Measurements from ENCODE around the gene RSPO1.

The RSPO1 gene

GRCh38 chr1:37633040-37633937, 1.4 kb downstream of the RSPO1 start:
- Histone ChIP-seq H3K23ac (ENCODE audit: low read length) (no peak overlapping the region), H4K12ac (ENCODE audit: low read depth, low read length) (no peak overlapping the region), H3K4ac (ENCODE audit: low read depth, low read length) (no peak overlapping the region), H3K27ac (ENCODE audit: low read depth, low read length) (no peak overlapping the region), H2BK12ac (ENCODE audit: low read length) (no peak overlapping the region), H3K18ac (ENCODE audit: low read length) (no peak overlapping the region), H3K9ac (ENCODE audit: low read length) (no peak overlapping the region), H3K9me3 (ENCODE audit: insufficient read depth, low read depth, low read length) (peaks cover 8% of the 10 kb centered on the region), H3K4me3 (ENCODE audit: low read depth, low read length) (no peak overlapping the region), H2AFZ (ENCODE audit: insufficient read depth, low read length, poor library complexity) (no peak overlapping the region), H3K14ac (ENCODE audit: low read length) (no peak overlapping the region), H2BK5ac (ENCODE audit: low read depth, low read length, poor library complexity) (no peak overlapping the region), H3K27me3 (ENCODE audit: insufficient read depth, low read length) (peaks cover 67% of the 10 kb centered on the region), H3K4me1 (ENCODE audit: control insufficient read depth in 1 of 2, insufficient read depth in 2 of 2, low read length in 2 of 2) (peaks cover 0 to 5% of the 10 kb centered on the region in 2 experiments), H2AK5ac (ENCODE audit: low read length) (no peak overlapping the region), H4K8ac (ENCODE audit: low read depth, low read length) (no peak overlapping the region), H3K79me1 (ENCODE audit: low read length) (no peaks in the 10 kb centered on the region), H4K91ac (ENCODE audit: low read depth, low read length) (no peak overlapping the region), H3K79me2 (ENCODE audit: control insufficient read depth, insufficient read depth, low read length, poor library complexity) (no peaks in the 10 kb centered on the region), H3K4me2 (ENCODE audit: low read length) (no peak overlapping the region), H3K36me3 (ENCODE audit: control insufficient read depth in 1 of 2, insufficient read depth in 2 of 2, low read length in 2 of 2) (no peaks in the 10 kb centered on the region), H2BK120ac (ENCODE audit: insufficient read depth, low read length, poor library complexity) (no peak overlapping the region)
- no peak for DNase-seq
- WGBS (ENCODE audit: extremely low coverage, insufficient coverage, insufficient read length): no CpG with 5 or more reads among the region's 31 CpGs

- WGBS (ENCODE audit: extremely low coverage, insufficient coverage, insufficient read length): no CpG with 5 or more reads among the region's 5 CpGs
- no peak overlapping the region for H2BK120ac ChIP-seq (ENCODE audit: insufficient read depth, low read length, poor library complexity)
- no peak overlapping the region for H2AK5ac ChIP-seq (ENCODE audit: low read length)
Measured at GRCh38 chr1:37631036-37631435, 3.7 kb downstream of the RSPO1 start.

GRCh38 chr1:37630426-37631028, 4.2 kb downstream of the RSPO1 start:
- H3K4me2 ChIP-seq (ENCODE audit: low read length): no peak overlapping the region
- WGBS (ENCODE audit: extremely low coverage, insufficient coverage, insufficient read length): no CpG with 5 or more reads among the region's 15 CpGs
- H3K4ac ChIP-seq (ENCODE audit: low read depth, low read length): no peak overlapping the region
- H3K79me2 ChIP-seq (ENCODE audit: control insufficient read depth, insufficient read depth, low read length, poor library complexity): no peaks in the 10 kb centered on the region
- H3K4me3 ChIP-seq (ENCODE audit: low read depth, low read length): no peak overlapping the region
- no peak overlapping the region for H2BK5ac ChIP-seq (ENCODE audit: low read depth, low read length, poor library complexity)
- H2BK12ac ChIP-seq (ENCODE audit: low read length): no peak overlapping the region
- peaks cover 0 to 5% of the 10 kb centered on the region in 2 experiments for H3K4me1 ChIP-seq (ENCODE audit: control insufficient read depth in 1 of 2, insufficient read depth in 2 of 2, low read length in 2 of 2)
- no peaks in the 10 kb centered on the region for H3K36me3 ChIP-seq (ENCODE audit: control insufficient read depth in 1 of 2, insufficient read depth in 2 of 2, low read length in 2 of 2)
- no peaks in the 10 kb centered on the region for H3K79me1 ChIP-seq (ENCODE audit: low read length)
- no peak overlapping the region for H4K8ac ChIP-seq (ENCODE audit: low read depth, low read length)
- peaks cover 8% of the 10 kb centered on the region for H3K9me3 ChIP-seq (ENCODE audit: insufficient read depth, low read depth, low read length)
- H3K18ac ChIP-seq (ENCODE audit: low read length): no peak overlapping the region
- H3K9ac ChIP-seq (ENCODE audit: low read length): no peak overlapping the region
- no peak overlapping the region for H4K12ac ChIP-seq (ENCODE audit: low read depth, low read length)
- peaks cover 58% of the 10 kb centered on the region for H3K27me3 ChIP-seq (ENCODE audit: insufficient read depth, low read length)
- no peak overlapping the region for H4K91ac ChIP-seq (ENCODE audit: low read depth, low read length)
- H3K27ac ChIP-seq (ENCODE audit: low read depth, low read length): no peak overlapping the region
- no peak overlapping the region for H2AK5ac ChIP-seq (ENCODE audit: low read length)
- no peak overlapping the region for H3K14ac ChIP-seq (ENCODE audit: low read length)
- no peak overlapping the region for H2BK120ac ChIP-seq (ENCODE audit: insufficient read depth, low read length, poor library complexity)
- DNase-seq: no peak
- H2AFZ ChIP-seq (ENCODE audit: insufficient read depth, low read length, poor library complexity): no peak overlapping the region
- no peak overlapping the region for H3K23ac ChIP-seq (ENCODE audit: low read length)

More at GRCh38 chr1:37631036-37631435, 3.7 kb downstream of the RSPO1 start:
- Histone ChIP-seq H3K9ac (ENCODE audit: low read length) (no peak overlapping the region), H3K36me3 (ENCODE audit: control insufficient read depth in 1 of 2, insufficient read depth in 2 of 2, low read length in 2 of 2) (no peaks in the 10 kb centered on the region), H2AFZ (ENCODE audit: insufficient read depth, low read length, poor library complexity) (no peak overlapping the region), H4K91ac (ENCODE audit: low read depth, low read length) (no peak overlapping the region), H3K27me3 (ENCODE audit: insufficient read depth, low read length) (peaks cover 63% of the 10 kb centered on the region), H3K18ac (ENCODE audit: low read length) (no peak overlapping the region), H3K9me3 (ENCODE audit: insufficient read depth, low read depth, low read length) (peaks cover 8% of the 10 kb centered on the region), H3K4me1 (ENCODE audit: control insufficient read depth in 1 of 2, insufficient read depth in 2 of 2, low read length in 2 of 2) (peaks cover 0 to 5% of the 10 kb centered on the region in 2 experiments), H3K14ac (ENCODE audit: low read length) (no peak overlapping the region), H3K4me3 (ENCODE audit: low read depth, low read length) (no peak overlapping the region), H4K12ac (ENCODE audit: low read depth, low read length) (no peak overlapping the region), H2BK12ac (ENCODE audit: low read length) (no peak overlapping the region), H3K4ac (ENCODE audit: low read depth, low read length) (no peak overlapping the region), H3K27ac (ENCODE audit: low read depth, low read length) (no peak overlapping the region), H3K4me2 (ENCODE audit: low read length) (no peak overlapping the region), H3K79me2 (ENCODE audit: control insufficient read depth, insufficient read depth, low read length, poor library complexity) (no peaks in the 10 kb centered on the region), H4K8ac (ENCODE audit: low read depth, low read length) (no peak overlapping the region), H3K23ac (ENCODE audit: low read length) (no peak overlapping the region), H3K79me1 (ENCODE audit: low read length) (no peaks in the 10 kb centered on the region), H2BK5ac (ENCODE audit: low read depth, low read length, poor library complexity) (no peak overlapping the region)
- DNase-seq: no peak

GRCh38 chr1:37629726-37630425, 4.8 kb downstream of the RSPO1 start:
- no CpG with 5 or more reads among the region's 7 CpGs for WGBS (ENCODE audit: extremely low coverage, insufficient coverage, insufficient read length)

More at GRCh38 chr1:37629726-37630425, 4.8 kb downstream of the RSPO1 start:
- no peaks in the 10 kb centered on the region for H3K36me3 ChIP-seq (ENCODE audit: control insufficient read depth in 1 of 2, insufficient read depth in 2 of 2, low read length in 2 of 2)
- H3K9me3 ChIP-seq (ENCODE audit: insufficient read depth, low read depth, low read length): peaks cover 8% of the 10 kb centered on the region
- no peaks in the 10 kb centered on the region for H3K79me2 ChIP-seq (ENCODE audit: control insufficient read depth, insufficient read depth, low read length, poor library complexity)
- H3K27ac ChIP-seq (ENCODE audit: low read depth, low read length): no peak overlapping the region
- no peak overlapping the region for H4K12ac ChIP-seq (ENCODE audit: low read depth, low read length)
- no peak overlapping the region for H2BK5ac ChIP-seq (ENCODE audit: low read depth, low read length, poor library complexity)
- no peak overlapping the region for H2AFZ ChIP-seq (ENCODE audit: insufficient read depth, low read length, poor library complexity)
- no peak overlapping the region for H3K23ac ChIP-seq (ENCODE audit: low read length)
- no peak overlapping the region for H2BK12ac ChIP-seq (ENCODE audit: low read length)
- no peak overlapping the region for H2BK120ac ChIP-seq (ENCODE audit: insufficient read depth, low read length, poor library complexity)
- H3K79me1 ChIP-seq (ENCODE audit: low read length): no peaks in the 10 kb centered on the region
- H3K4ac ChIP-seq (ENCODE audit: low read depth, low read length): no peak overlapping the region
- H2AK5ac ChIP-seq (ENCODE audit: low read length): no peak overlapping the region
- H3K18ac ChIP-seq (ENCODE audit: low read length): no peak overlapping the region
- peaks cover 0 to 5% of the 10 kb centered on the region in 2 experiments for H3K4me1 ChIP-seq (ENCODE audit: control insufficient read depth in 1 of 2, insufficient read depth in 2 of 2, low read length in 2 of 2)
- no peak overlapping the region for H4K91ac ChIP-seq (ENCODE audit: low read depth, low read length)
- no peak for DNase-seq
- peaks cover 52% of the 10 kb centered on the region for H3K27me3 ChIP-seq (ENCODE audit: insufficient read depth, low read length)
- H4K8ac ChIP-seq (ENCODE audit: low read depth, low read length): no peak overlapping the region
- no peak overlapping the region for H3K14ac ChIP-seq (ENCODE audit: low read length)
- H3K9ac ChIP-seq (ENCODE audit: low read length): no peak overlapping the region
- no peak overlapping the region for H3K4me2 ChIP-seq (ENCODE audit: low read length)
- no peak overlapping the region for H3K4me3 ChIP-seq (ENCODE audit: low read depth, low read length)

Data from trophoblast cell (in vitro differentiated cells and primary cell).